Dermis lymphatic vessel endothelial cell (primary cell): ENCODE data around the gene RHOT2. TPM values are rescaled to one million over a fixed set of nuclear protein-coding genes. Genes with fewer than 3 reads are reported as not detected.

Source experiments
- total RNA-seq: library from RNA; depleted of rRNA; stranded (reverse); fragments of >200 nt; gene quantifications from 2 replicates; pipeline ENCODE4 v1.2.1, GENCODE V29; 2014

The RHOT2 gene
- total RNA-seq = 23.5 and 23.8 TPM in 2 replicates

DNA sequence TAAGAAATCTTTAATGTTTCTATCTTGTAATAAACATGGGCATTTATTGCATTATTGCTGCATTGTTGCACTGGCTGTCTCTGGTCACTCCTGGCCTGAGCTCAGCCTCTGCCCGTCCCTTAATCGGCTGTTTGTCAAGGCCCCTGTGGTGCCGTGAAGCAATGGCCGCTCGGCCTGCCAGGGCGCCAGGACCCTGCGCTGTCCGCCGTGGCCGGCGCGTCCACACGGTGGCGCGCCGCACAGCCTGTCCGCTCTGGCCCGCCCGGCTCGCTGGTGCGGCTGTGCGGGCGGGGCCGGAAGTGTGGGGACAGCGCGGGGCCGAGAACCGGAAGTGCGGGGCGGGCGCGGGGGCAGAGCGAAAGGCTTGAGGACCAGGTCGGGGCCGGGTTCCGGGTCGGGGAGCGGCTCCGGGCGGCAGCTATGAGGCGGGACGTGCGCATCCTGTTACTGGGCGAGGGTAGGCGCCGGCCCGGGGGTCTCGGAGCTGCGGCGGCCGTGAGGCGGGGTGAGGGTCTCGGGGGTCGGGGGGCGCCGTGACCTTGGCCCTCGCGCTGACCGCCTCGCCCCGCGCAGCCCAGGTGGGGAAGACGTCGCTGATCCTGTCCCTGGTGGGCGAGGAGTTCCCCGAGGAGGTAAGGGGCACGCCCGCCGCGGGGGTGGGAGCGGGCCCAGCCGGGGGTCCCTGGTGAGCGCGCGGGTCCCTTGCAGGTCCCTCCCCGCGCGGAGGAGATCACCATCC, at the start of gene RHOT2:
Gene RHOT2 (plus strand): TSS at position 353 of the 739 bp plus-strand sequence. CDS start 68 bp downstream, at position 421.

DNA sequence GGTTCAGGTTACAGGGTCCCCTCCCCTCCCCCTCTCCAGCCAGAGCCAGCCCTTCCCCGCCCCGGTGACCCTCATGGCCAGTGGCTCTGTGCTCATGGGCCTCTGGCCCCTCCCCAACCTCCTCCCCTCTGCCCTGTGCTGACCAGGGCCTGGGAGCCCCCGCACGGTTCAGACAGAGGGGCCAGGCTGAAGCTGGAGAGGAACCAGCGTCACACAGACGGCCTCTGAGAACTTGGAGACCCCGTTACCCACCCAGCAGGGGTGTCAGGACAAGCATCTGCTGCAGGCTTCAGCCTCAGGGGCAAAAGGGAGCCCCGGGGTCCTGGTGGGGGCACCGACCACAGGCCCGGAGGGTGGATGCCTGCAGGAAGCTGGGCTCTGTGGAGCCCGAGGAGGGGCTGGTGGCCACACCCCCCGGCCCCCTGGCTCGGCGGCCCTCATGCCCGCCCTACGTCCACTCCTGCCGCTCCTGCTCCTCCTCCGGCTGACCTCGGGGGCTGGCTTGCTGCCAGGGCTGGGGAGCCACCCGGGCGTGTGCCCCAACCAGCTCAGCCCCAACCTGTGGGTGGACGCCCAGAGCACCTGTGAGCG, 37.0 kb upstream of the RHOT2 start, which contains the start of gene WFIKKN1:
Gene WFIKKN1 (plus strand): TSS at position 171 of the 591 bp plus-strand sequence. CDS start 269 bp downstream, at position 440.

DNA sequence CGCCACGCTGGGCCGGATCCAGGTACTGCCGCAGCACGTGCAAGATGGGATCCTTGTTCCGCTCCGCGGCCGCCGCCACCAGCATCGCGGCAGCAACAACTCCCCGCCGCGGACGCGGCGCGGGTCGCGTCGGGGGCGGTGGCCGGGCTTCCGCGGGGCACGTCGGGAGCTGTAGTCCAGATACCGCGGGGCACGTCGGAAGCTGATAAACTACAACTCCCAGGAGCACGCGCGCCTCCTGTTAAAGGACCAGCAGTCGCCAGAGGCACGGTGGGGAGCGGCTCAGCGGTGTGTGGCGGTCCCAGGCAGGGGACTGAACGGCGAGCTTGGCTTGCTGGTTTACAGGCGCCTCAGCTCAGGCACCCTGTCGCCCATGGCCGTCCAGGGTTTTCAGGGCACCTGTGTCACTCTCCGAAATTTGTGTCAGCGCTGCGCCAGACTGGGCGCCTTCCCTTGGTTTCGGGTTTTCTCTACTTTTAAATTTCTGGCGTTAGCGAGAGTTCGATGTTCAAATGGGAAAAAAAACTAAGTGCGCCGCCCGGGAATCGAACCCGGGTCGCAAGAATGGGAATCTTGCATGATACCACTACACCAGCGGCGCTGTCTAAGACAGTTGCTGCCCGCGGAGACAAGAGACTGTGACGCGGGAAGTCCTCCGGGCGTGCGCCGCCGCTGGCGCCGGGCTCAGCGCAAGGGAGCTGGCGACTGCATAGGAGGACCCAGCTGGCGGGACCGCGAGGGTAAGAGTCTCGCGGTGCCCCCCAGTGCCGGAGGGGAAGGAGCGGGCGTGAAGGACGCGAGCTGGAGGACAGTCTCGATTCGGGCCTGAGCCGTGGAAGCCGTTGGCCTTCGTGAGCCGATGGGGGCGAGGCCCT, 31.5 kb upstream of the RHOT2 start, which contains the start of gene METTL26:
Gene METTL26 (minus strand): TSS at position 100 of the 875 bp plus-strand sequence. CDS start 15 bp downstream, at position 85.

DNA sequence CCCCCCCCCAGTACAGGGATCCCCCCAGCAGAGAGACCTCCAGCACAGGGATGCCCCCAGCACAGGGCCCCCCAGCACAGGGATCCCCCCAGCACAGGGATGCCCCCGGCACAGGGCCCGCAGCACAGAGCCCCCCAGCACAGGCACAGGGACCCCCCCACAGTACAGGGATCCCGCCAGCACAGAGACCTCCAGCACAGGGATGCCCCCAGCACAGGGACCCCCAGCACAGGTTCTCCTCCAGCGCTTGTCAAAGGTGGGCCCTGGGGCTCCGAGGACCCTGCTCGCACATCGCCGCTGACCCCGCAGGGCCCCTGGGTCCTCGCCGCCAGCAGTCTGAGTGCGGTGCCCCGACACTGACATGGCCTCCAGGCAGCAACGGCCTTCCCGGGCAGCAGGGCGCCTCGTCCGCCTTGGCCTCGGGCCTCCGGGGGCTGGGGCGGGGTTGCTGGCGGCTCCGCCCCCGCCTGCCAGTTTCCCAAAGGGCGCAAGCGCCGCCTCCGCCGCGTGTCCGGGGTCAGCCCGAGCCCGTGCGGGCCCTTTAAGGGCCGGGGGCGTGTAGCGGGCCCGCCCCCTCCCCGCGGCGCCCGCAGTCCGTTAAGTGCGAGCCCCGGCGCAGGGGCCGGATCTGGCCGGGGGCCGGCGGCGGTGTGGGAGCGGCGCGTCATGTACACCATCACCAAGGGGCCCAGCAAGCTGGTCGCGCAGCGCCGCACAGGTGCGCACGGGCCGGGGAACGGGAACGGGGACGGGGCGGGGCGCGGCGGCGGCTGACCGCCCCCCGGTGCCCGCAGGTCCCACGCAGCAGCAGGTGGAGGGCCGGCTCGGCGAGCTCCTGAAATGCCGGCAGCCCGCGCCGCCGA, 26.4 kb upstream of the RHOT2 start, which contains the start of gene MCRIP2:
Gene MCRIP2 (plus strand): TSS at position 503 of the 863 bp plus-strand sequence. CDS start 164 bp downstream, at position 667.

DNA sequence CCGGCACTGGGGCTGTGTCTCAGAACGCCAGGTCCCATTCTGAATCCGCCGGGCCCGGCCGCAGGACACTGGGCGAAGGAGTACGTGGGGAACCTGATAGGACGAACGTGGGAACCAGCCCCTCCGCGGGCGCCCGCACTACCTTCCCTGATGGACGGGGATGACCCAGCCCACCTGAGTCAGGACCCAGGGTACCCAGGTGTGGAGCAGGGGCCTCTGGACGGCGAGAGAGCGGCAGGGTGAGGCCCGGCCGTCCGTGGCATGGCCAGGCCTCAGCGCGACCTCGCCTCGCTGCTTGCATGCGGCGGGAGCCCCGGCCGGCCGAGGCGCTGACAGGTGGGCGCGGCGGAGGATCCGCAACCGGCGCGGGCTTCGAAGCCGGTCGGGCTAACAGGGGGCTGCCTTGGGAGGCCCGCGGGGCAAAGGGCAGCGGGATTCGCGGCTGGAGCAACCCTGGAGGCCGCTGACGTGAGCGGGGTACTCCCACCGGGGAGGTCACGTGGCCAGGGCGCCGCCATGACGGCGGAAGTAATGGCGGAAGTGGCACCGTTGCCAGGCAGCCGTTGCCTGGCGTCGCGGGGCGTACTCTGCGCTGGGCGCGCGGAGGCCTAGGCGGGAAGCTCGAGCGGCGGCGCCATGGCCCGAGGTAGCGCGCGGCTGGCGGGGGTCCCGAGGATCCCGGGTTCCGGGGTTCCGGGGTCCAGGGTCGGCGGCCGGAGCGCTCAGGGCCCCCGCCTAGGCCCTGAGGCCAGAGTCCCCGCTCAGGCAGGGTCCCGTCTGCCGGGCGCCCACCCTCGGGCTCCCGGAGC, 18.9 kb upstream of the RHOT2 start, which contains the start of gene WDR90:
Gene WDR90 (plus strand): TSS at position 585 of the 809 bp plus-strand sequence. CDS start 52 bp downstream, at position 637.

DNA sequence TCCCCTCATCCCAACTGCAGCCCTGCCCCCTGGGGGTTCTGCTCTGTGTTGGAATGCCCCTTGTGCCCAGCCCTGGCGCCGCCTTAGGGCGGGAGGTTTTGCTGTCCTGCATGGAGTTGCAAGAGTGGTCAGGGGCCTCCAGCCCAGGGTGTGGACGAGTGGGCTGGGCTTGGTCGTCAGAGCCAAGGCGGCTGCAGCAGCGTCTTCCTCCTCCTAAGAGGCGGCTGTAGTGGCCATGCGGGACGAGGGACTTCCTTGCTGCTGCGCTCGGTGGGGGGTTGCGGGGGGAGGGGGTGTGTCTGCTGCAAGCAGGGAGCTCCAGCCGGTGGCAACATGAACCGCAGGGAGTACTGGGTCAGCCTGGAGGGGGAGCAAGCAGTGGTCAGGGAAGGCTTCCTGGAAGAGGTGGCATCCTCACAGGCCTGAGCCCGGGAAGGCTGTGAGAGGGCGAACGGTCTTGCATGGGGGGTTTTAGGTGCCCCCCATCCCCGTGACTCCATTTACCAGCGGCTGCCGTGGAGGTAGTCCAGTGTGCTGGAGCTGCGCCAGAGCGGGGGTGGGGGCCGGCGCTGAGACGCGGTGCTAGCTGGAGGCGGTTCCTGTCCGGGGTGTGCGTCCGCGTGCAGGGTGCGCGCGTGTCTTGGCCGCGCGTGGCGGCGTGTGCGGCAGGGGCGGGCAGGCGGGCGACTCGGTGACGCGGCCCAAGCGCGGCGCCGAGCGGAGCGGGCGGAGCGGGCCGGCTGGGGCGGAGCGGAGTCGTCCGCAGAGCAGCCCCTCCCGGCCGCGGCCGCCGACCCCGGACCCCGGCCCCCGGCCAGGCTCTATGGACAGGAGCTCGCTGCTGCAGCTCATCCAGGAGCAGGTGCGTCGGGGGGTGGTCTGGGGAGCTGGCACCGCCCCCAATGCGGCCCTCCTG, 7.3 kb downstream of the RHOT2 start, which contains the start of gene RHBDL1:
Gene RHBDL1 (plus strand): TSS at position 704 of the 916 bp plus-strand sequence. CDS start 120 bp downstream, at position 824.

DNA sequence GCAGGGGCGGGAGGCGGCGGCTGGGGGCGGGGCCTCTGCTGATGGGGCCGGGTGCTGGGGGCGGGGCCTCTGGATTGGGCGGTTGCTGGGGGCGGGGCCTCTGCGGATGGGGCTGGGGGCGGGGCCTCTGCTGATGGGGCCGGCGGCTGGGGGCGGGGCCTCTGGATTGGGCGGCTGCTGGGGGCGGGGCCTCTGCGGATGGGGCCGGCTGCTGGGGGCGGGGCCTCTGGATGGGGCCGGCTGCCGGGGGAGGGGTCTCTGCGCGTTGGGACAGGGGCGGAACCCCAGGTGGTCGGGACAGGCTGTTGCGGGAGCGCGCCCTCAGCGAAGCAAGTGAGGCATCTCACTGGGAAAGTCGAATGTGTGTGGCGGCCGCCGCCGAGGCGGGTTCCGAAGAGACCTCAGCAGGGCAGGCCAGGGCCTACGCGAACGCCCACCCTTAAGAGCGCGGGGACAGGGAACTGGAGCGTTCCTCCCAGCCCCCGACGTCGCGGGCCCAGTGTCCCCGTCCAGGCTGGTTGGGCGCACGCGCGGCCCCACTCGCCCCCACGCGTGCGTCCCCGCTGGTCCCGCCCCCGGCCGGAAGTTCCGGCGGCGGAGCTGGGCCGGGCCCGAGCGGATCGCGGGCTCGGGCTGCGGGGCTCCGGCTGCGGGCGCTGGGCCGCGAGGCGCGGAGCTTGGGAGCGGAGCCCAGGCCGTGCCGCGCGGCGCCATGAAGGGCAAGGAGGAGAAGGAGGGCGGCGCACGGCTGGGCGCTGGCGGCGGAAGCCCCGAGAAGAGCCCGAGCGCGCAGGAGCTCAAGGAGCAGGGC, 12.1 kb downstream of the RHOT2 start, which contains the start of gene STUB1:
Gene STUB1 (plus strand): TSS at position 597 of the 811 bp plus-strand sequence. CDS start 116 bp downstream, at position 713.

DNA sequence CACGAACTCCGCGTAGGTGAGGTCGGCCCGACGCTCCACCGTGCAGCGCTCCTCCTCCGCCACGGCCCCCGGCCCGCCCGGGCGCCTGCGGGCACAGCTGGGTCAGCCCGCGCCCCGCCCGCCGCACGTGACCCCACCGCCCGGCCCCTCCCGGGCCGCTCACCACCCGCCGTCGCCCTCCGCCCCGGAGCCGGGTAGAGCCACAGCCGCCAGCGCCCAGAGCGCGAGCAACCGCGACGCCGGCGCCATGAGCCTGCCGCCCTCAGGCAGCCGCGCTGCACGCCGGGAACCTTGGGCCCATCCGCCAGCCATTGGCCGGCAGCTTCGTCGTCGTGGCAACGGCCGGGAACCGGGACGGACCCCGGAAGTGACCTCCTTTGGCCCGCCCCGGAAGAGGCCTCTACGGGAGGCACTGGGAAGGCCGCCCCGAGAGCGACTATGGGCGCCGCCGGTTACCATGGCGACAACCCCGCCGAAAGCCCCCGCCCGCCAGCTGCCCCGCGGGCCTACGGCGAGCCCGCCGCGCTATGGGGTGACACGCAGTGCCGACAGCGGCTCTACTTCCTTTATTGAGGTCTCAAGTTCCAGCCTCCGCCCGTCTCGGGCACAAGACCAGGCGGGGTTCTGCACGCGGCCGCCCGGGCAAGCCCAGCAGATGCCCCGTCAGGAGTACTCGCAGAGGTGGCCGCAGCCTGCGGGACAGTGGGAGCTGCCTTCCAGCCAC, 16.3 kb downstream of the RHOT2 start, which contains the start of gene JMJD8:
Gene JMJD8 (minus strand): TSS at position 264 of the 724 bp plus-strand sequence. CDS start 15 bp downstream, at position 249.

DNA sequence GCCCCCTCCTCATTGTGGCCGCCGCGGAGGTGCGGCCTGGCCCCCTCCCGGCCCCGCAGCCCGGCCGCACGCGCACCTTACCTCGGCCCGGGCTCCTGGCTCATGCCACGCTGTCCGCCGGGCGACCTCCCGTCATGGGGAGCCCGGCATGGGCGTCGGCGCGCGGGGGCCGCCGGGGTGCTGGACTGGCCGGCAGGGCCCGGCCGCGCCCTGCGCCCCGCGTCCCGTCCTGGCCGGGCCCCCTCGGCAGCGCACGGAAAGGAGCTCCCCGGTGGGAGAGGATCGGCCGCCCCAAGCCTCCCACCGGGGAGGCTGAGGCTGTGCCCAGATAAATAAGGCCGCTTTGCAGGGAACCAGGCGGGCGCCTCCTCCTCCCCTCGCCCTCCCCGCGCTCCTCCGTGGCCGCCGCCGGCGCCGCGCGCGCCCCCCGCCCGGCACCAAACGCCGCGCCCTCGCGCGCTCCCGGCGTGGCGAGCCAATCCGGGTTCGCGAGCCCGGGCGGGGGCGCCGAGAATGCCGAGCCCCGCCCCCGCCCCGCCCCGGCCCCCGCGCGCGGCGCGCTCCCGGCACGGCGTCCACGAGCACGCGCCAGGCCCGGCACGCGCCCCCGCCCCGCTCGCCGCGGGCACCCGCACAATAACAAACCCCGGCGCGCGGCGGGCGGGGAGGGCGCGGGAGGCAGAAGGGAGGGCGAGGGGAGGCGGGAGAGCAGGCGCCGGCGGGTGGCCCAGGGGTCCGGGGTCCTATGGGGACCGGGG, 37.7 kb downstream of the RHOT2 start, which contains the start of gene FBXL16:
Gene FBXL16 (minus strand): TSS at position 371 of the 758 bp plus-strand sequence. CDS start 8,396 bp downstream, outside the sequence.

DNA sequence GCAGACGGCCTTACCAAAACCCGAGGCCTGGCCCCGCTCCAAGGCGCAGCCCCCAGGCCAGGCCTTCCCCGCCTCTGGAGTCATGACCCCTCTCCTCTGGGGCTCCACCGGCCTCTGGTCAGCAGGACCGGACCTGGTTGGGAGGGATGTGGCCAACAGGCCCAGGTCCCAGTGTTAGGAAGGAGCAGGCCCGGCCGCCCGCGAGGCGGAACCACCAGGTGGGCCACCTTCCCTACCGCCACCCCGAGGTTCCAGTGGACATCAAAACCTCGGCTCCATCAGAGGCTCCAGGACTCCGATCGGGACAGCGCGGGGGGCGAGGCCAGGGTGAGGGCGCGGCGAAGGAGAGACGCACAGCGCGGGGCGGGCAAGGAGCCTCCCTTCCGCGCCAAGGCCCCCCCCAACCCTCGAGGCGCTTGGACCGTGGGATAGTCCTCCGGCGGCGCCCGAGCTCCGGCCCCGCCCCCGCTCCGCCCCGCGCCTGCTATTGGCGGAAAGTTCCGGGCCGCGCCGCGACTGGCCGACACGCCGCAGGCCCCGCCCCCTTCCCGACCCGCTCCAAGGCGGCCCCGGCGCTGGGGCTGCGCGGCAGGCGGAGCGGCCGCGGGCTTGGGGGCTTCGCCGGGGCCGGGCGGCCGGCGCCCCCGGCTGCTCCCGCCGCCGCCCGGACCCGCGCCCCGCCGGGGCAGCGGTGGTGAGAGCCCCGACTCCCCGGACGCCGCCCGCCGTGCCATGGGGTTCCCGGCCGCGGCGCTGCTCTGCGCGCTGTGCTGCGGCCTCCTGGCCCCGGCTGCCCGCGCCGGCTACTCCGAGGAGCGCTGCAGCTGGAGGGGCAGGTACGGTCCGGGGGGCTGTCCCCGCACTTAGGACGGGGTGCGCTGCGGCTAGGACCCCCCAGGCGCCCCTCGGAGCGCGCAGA, 46.9 kb downstream of the RHOT2 start, which contains the start of gene METRN:
Gene METRN (plus strand): TSS at position 561 of the 919 bp plus-strand sequence. CDS start 172 bp downstream, at position 733.

DNA sequence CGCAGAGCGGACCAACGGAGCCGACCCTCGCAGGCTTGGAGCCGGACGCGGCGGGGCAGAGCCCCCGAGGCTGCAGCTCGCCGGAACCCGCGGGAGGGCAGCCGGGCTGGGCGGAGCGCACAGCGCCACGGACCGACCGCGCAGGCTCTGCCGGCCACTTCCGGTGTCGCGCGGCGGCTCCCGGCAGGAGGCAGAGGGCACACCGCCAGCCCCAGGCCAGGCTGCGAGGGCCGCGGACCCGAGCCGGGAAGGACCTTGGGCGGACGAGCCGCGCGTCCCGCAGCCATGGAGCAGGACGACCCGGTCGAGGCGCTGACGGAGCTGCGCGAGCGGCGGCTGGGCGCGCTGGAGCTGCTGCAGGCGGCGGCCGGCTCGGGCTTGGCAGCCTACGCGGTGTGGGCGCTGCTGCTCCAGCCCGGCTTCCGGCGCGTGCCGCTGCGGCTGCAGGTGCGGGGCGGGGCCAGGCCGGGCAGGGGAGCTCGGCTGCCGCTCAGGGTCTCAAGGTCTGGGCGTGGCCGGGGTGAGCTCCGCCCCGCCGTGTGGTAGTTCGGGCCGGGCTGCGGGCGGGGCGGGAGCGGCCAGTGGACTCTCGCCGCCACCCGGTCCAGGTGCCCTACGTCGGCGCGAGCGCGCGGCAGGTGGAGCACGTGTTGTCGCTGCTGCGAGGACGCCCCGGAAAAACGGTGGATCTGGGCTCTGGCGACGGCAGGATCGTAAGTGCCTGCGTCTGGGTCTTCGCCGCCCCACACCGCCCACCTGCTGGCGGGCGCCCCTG, 53.2 kb downstream of the RHOT2 start, which contains the start of gene ANTKMT:
Gene ANTKMT (plus strand): TSS at position 157 of the 775 bp plus-strand sequence. CDS start 129 bp downstream, at position 286.

